Prostate gland (tissue), 2 donors: ENCODE measurements around the gene NHLRC2. TPM values are rescaled to one million over a fixed set of nuclear protein-coding genes. Genes with fewer than 3 reads are reported as not detected.

Experiments used
- DNase-seq: peaks from one replicate; pipeline ENCODE4 v3.0.0-alpha.2; 2019; ENCODE audit warnings: low spot score
- H3K27ac ChIP-seq, 2 donors: fragments of 200-600 bp; sonication (generic); 2 replicates each; pipeline ENCODE4 v1.5.1; 2017 to 2019
- H3K27me3 ChIP-seq: fragments of 200-600 bp; sonication (generic); replicated peaks from 2 replicates; pipeline ENCODE4 v1.5.1; 2019; ENCODE audit not compliant: insufficient read depth
- H3K36me3 ChIP-seq, 2 donors: fragments of 200-600 bp; sonication (generic); 1 replicate in 1 of 2; 2 replicates in 1 of 2; pipeline versions ENCODE4 v1.5.1 to v1.8.1; 2017 to 2019
- H3K4me1 ChIP-seq: fragments of 200-600 bp; sonication (generic); replicated peaks from 2 replicates; pipeline ENCODE4 v1.5.1; 2019
- H3K4me3 ChIP-seq, 2 donors: fragments of 200-600 bp; sonication (generic); 2 replicates each; pipeline ENCODE4 v1.5.1; 2017 to 2019
- H3K9me3 ChIP-seq: fragments of 200-600 bp; sonication (generic); 2 replicates; pipeline ENCODE4 v1.5.1; 2017
- POLR2A ChIP-seq: fragments of 450-650 bp; IDR thresholded peaks from one replicate; pipeline ENCODE4 v1.6.1; 2016; ENCODE audit warnings: antibody characterized with exemption, mild to moderate bottlenecking
- POLR2AphosphoS5 ChIP-seq: sonication (generic); formaldehyde crosslinking; IDR thresholded peaks from one replicate; pipeline ENCODE4 v1.6.1; 2017; ENCODE audit warnings: antibody characterized with exemption
- WGBS: methylation state at CpG from one replicate; pipeline ENCODE4 v1.1.5; 2018; 5-methylcytosine and 5-hydroxymethylcytosine counted together
- intact Hi-C: fragments of 100-400 bp; cut with DNase I; formaldehyde crosslinking; loops from one replicate; pipeline ENCODE4 v1.14.2; 2022
- small RNA-seq, 2 donors: library from RNA; depleted of rRNA; stranded (forward); fragments of <200 nt; gene quantifications; one replicate each; pipeline ENCODE3, GENCODE V24; 2016
- total RNA-seq, 2 donors: library from RNA; depleted of rRNA; stranded (reverse); fragments of >200 nt; gene quantifications; one replicate each; pipeline ENCODE4 v1.1.0, GENCODE V29; 2016
- TF ChIP-seq, protein P1 (sequence below), 4 experiments: fragments of 200-600 bp in 2 of 4; fragments of 450-650 bp in 2 of 4; sonication (generic) in 2 of 4; IDR thresholded peaks; 1 replicate in 3 of 4; 2 replicates in 1 of 4; pipeline ENCODE4 v1.5.1; 2016 to 2019; ENCODE audit warnings: antibody characterized with exemption in 4 of 4, mild to moderate bottlenecking in 2 of 4, moderate library complexity in 2 of 4

The NHLRC2 gene
- total RNA-seq, 2 donors from 2014 or later = 49.4 to 89.5 TPM

DNA sequence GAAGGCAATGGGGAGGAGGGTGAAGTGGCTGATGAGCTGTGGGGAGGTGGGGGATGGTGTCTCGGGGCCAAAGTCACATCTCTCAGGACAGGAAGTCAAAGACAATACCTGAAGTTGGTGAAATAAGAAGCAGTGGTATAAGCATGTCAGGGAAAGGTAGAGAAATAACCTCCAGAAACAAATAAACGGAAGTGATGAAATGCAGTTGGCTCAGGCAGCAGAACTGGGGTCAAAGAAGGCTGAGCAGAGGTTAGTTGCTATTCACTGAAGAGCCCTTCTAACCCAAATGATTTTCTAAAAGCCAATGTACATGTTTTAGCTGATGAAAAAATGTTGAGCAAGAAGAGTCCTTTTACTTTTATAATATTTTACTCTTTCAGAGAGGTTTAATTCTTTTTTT, 110.6 kb downstream of the NHLRC2 start:
- intact Hi-C loops = no loop called here
- Histone ChIP-seq H3K27me3 (no peaks in the 10 kb centered on the region), H3K9me3 (no peaks in the 10 kb centered on the region), H3K4me3 (no peak overlapping the region), H3K27ac (no peak overlapping the region), H3K4me1 (peaks cover 8% of the 10 kb centered on the region), H3K36me3 (no peaks in the 10 kb centered on the region)
- WGBS = 61% methylated on average over 2 of the region's 2 CpGs
- DNase-seq = no peak
- TF ChIP-seq, protein P1, sequence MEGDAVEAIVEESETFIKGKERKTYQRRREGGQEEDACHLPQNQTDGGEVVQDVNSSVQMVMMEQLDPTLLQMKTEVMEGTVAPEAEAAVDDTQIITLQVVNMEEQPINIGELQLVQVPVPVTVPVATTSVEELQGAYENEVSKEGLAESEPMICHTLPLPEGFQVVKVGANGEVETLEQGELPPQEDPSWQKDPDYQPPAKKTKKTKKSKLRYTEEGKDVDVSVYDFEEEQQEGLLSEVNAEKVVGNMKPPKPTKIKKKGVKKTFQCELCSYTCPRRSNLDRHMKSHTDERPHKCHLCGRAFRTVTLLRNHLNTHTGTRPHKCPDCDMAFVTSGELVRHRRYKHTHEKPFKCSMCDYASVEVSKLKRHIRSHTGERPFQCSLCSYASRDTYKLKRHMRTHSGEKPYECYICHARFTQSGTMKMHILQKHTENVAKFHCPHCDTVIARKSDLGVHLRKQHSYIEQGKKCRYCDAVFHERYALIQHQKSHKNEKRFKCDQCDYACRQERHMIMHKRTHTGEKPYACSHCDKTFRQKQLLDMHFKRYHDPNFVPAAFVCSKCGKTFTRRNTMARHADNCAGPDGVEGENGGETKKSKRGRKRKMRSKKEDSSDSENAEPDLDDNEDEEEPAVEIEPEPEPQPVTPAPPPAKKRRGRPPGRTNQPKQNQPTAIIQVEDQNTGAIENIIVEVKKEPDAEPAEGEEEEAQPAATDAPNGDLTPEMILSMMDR (IDR thresholded peaks at IDR 0.05) = no peak
- TF ChIP-seq POLR2A = no peak
- no peak for TF ChIP-seq POLR2AphosphoS5

DNA sequence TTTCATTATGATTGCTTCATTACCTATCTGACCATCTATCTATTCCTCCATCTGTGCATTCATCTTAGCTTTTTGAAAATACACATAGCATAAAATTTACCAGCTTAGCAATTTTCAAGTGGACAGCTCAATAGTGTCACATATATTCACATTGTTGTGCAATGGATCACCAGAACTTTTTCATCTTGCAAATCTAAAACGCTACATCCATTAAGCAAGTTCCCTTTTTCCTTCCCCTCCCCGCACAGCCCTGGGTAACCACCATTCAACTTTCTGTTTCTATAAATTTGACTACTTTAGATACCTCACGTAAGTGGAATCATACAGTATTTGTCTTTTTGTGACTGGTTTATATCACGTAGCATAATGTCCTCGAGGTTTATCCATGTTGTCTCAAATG, 111.2 kb downstream of the NHLRC2 start:
- Histone ChIP-seq H3K27ac (no peak overlapping the region), H3K27me3 (no peaks in the 10 kb centered on the region), H3K4me3 (no peak overlapping the region), H3K4me1 (peaks cover 4% of the 10 kb centered on the region), H3K9me3 (no peaks in the 10 kb centered on the region), H3K36me3 (no peaks in the 10 kb centered on the region)
- TF ChIP-seq POLR2AphosphoS5 = no peak
- TF ChIP-seq POLR2A = no peak
- TF ChIP-seq, protein P1 (IDR thresholded peaks at IDR 0.05) = no peak
- WGBS = 67% methylated on average over 5 of the region's 5 CpGs
- intact Hi-C loops = no loop called here
- DNase-seq = no peak

Small RNA genes within 50 kb of the gene (small RNA-seq; reads per million reads assigned to genes)
- gene RF00560 = 0 reads per million in 2 donors

Other genes starting within 250 kb of the NHLRC2 start
- gene NRAP, start 190.6 kb upstream of the NHLRC2 start, total RNA-seq = 10 to 100 TPM in 1 of 2 donors, under 1 TPM in 1; 0.85 to 11.2 TPM
- 10 to 100 TPM; 23.1 to 27.5 TPM for gene CASP7, start 174.7 kb upstream of the NHLRC2 start, total RNA-seq
- gene PLEKHS1, start 103.0 kb upstream of the NHLRC2 start, total RNA-seq = 1 to 10 TPM; 1.9 to 9.0 TPM
- 1 to 10 TPM; 6.2 to 9.7 TPM for gene DCLRE1A, start 579 bp upstream of the NHLRC2 start, total RNA-seq
- gene ADRB1, start 189.2 kb downstream of the NHLRC2 start, total RNA-seq = 10 to 100 TPM; 10.2 to 15.4 TPM